Measurements from ENCODE around the gene VNN1. TPM values are rescaled to one million over a fixed set of nuclear protein-coding genes. Genes with fewer than 3 reads are reported as not detected.

Gene VNN1
- polyA plus RNA-seq, 3 donors, result 0.10 to 0.21 (median 0.18) TPM

Other genes starting within 250 kb of the VNN1 start
- 100 to 1,000 TPM in 1 of 3 donors, 10 to 100 TPM in 2; 98.2 to 101 (median 99.2) TPM for gene STX7, start 200.9 kb downstream of the VNN1 start, polyA plus RNA-seq (ENCODE audit: insufficient read length in 3 of 3)
- not detected for gene TAAR9, start 175.8 kb downstream of the VNN1 start, polyA plus RNA-seq (ENCODE audit: insufficient read length in 3 of 3)
- not detected for gene TAAR8, start 161.4 kb downstream of the VNN1 start, polyA plus RNA-seq (ENCODE audit: insufficient read length in 3 of 3)
- under 1 TPM in 1 of 3 donors, not detected in 2; 0.15 TPM for gene TAAR6, start 143.7 kb downstream of the VNN1 start, polyA plus RNA-seq (ENCODE audit: insufficient read length in 3 of 3)
- not detected for gene TAAR5, start 124.3 kb downstream of the VNN1 start, polyA plus RNA-seq (ENCODE audit: insufficient read length in 3 of 3)
- gene TAAR2, start 89.8 kb downstream of the VNN1 start, polyA plus RNA-seq (ENCODE audit: insufficient read length in 3 of 3), result not detected
- gene TAAR1, start 54.9 kb downstream of the VNN1 start, polyA plus RNA-seq (ENCODE audit: insufficient read length in 3 of 3), result under 1 TPM in 2 of 3 donors, not detected in 1; 0.19 to 0.31 TPM
- 1 to 10 TPM; 2.8 to 3.4 (median 2.9) TPM for gene VNN2, start 43.8 kb upstream of the VNN1 start, polyA plus RNA-seq (ENCODE audit: insufficient read length in 3 of 3)
- gene SLC18B1, start 84.6 kb upstream of the VNN1 start, polyA plus RNA-seq (ENCODE audit: insufficient read length in 3 of 3), result 10 to 100 TPM; 33.7 to 38.6 (median 35.9) TPM
- gene RPS12, start 100.5 kb upstream of the VNN1 start, polyA plus RNA-seq (ENCODE audit: insufficient read length in 3 of 3), result 1,000 to 10,000 TPM; 1,991 to 2,071 (median 1,993) TPM

All from right renal cortex interstitium (tissue), 3 donors.